Lower leg skin (tissue), 3 donors: Measurements from ENCODE around the gene SLC11A2.

Source experiments
- CTCF ChIP-seq, 3 donors: fragments of 450-650 bp; IDR thresholded peaks; one replicate each; pipeline ENCODE4 v1.5.1; 2016; ENCODE audit warnings: antibody characterized with exemption in 3 of 3, mild to moderate bottlenecking in 3 of 3, moderate library complexity in 2 of 3
- POLR2A ChIP-seq, 2 donors: fragments of 450-650 bp; IDR thresholded peaks; one replicate each; pipeline ENCODE4 v1.6.1; 2016 to 2017; ENCODE audit warnings: antibody characterized with exemption in 2 of 2, mild to moderate bottlenecking in 1 of 2, moderate library complexity in 1 of 2

- TF ChIP-seq POLR2A (IDR thresholded peaks at IDR 0.05) (no peak), CTCF (IDR thresholded peaks at IDR 0.05) (no peak)
These were observed 34.9 kb downstream of the SLC11A2 start for GRCh38 chr12:50991291-50991690.
